Activated T-helper 2 cell treated with anti-CD3 and anti-CD28 coated beads, Interferon-gamma antibody, Interleukin-2, Interleukin-4, amounts not matched to agents 10 μg/mL and 5 μg/mL and 100 μg/mL, durations not matched to agents 14 hours and 24 hours and 36 hours (primary cell): Measurements from ENCODE around the gene C19orf53. TPM values are rescaled to one million over a fixed set of nuclear protein-coding genes. Genes with fewer than 3 reads are reported as not detected.
"Not testable (repeated sequence)": the region's sequence is repeated elsewhere in the genome, so short reads cannot be mapped to it uniquely, and the experiment has no call there.

Experiments
- DNase-seq: peaks from one replicate; pipeline ENCODE4 v3.0.0; 2021; ENCODE audit warnings: low spot score
- H3K27ac Mint-ChIP-seq: one replicate; pipeline ENCODE4 v1.8.0; 2021; ENCODE audit warnings: mixed read lengths
- H3K27me3 Mint-ChIP-seq: one replicate; pipeline ENCODE4 v1.8.0; 2021; ENCODE audit warnings: low read depth, mixed read lengths
- H3K36me3 Mint-ChIP-seq: one replicate; pipeline ENCODE4 v1.8.0; 2021; ENCODE audit warnings: low read depth, mixed read lengths
- H3K4me1 Mint-ChIP-seq: one replicate; pipeline ENCODE4 v1.8.0; 2021; ENCODE audit warnings: low read depth, mixed read lengths
- H3K4me3 Mint-ChIP-seq: one replicate; pipeline ENCODE4 v1.8.0; 2021; ENCODE audit warnings: low read depth, mild to moderate bottlenecking, moderate library complexity, mixed read lengths
- H3K9me3 Mint-ChIP-seq: one replicate; pipeline ENCODE4 v1.8.0; 2021; ENCODE audit warnings: mixed read lengths
- intact Hi-C: fragments of 100-400 bp; cut with micrococcal nuclease; formaldehyde crosslinking; loops from one replicate; pipeline ENCODE4 v1.15.1; 2023
- total RNA-seq: library from RNA; stranded (reverse); gene quantifications from 2 replicates; pipeline ENCODE4 v1.2.3, GENCODE V29; 2022

Gene C19orf53
- total RNA-seq, 1 donor from 2014 or later, result 137 TPM

DNA sequence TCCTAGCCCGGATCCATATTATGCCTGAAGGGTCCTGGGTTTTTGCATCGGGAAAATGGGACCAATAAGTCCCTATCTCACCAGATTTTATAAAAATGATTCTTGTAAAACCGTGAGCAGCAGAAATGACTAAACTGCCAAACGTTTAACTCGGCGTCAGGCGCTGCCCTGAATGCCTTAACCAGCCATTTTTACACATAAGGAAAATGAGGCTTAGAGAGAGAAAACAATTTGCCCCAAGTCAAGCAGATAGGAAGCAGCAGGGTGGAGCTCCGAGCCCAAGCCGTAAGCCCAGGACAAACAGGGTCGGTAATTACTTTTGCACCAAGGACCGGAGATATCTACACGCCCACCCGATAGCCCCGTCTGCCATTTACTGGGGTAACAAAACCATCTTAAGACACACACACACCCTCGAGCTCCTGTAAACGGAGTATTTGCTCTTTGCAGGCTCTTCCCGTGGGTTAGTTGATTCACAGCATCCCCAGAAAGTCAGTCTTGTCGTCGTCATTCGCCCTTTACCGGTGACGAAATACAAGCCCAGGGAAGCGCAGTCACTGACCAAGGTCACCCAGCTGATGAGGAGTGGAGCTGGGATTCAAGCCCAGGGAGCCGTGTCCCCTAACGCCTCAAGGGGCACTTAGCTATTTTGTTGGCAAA, 26.0 kb upstream of the C19orf53 start:
- peak overlapping the region; percentile 85 for H3K27ac Mint-ChIP-seq
- DNase-seq, result no peak
- H3K27me3 Mint-ChIP-seq, result no peaks in the 10 kb centered on the region
- H3K36me3 Mint-ChIP-seq, result peaks cover 14% of the 10 kb centered on the region
- H3K9me3 Mint-ChIP-seq, result no peaks in the 10 kb centered on the region
- intact Hi-C loops, result loop anchor here (5.0 kb wide), 1 partner anchor 541 kb away; no protein-coding TSS in a partner anchor
- H3K4me1 Mint-ChIP-seq, result peaks cover 11% of the 10 kb centered on the region
- peak overlapping the region; percentile 87 for H3K4me3 Mint-ChIP-seq

DNA sequence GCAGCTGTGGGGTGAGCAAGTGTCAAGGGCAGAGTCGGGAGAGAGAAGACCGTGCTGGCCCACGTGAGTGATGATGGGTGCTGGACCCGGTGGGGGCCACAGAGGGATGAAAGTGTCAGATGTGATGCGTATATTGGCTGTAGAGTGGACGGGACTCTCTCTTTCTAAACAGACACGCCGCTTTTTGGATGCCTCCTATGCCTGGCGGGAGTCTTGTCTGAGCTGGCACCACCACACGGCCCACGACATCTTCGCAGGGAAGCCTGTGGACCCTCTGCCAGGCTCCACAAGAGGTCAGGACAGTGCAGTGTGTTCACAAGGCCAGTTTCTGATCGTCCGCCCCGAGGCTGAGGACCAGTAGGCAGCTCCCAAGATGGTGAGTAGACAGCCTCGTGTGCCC, 22.8 kb upstream of the C19orf53 start:
- peaks cover 32% of the 10 kb centered on the region for H3K36me3 Mint-ChIP-seq
- no peaks in the 10 kb centered on the region for H3K9me3 Mint-ChIP-seq
- H3K27ac Mint-ChIP-seq, result no peak overlapping the region
- intact Hi-C loops, result no loop called here
- H3K4me1 Mint-ChIP-seq, result peaks cover 11% of the 10 kb centered on the region
- no peak overlapping the region for H3K4me3 Mint-ChIP-seq
- no peaks in the 10 kb centered on the region for H3K27me3 Mint-ChIP-seq
- no peak for DNase-seq

DNA sequence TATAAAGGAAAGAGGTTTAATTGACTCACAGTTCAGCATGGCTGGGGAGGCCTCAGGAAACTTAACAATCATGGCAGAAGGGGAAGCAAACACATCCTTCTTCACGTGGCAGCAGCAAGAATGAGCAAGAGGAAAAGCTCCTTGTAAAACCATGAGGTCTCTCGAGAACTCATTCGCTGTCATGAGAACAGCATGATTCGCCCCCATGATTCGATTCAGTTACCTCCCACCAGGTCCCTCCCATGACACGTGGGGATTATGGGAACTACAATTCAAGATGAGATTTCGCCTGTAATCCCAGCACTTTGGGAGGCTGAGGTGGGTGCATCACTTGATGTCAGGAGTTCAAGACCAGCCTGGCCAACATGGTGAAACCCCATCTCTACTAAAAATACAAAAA, 20.6 kb upstream of the C19orf53 start:
- H3K36me3 Mint-ChIP-seq, result peaks cover 51% of the 10 kb centered on the region
- H3K4me1 Mint-ChIP-seq, H3K9me3 Mint-ChIP-seq, intact Hi-C loops, H3K27ac Mint-ChIP-seq, DNase-seq, H3K4me3 Mint-ChIP-seq, H3K27me3 Mint-ChIP-seq: not testable (repeated sequence)

DNA sequence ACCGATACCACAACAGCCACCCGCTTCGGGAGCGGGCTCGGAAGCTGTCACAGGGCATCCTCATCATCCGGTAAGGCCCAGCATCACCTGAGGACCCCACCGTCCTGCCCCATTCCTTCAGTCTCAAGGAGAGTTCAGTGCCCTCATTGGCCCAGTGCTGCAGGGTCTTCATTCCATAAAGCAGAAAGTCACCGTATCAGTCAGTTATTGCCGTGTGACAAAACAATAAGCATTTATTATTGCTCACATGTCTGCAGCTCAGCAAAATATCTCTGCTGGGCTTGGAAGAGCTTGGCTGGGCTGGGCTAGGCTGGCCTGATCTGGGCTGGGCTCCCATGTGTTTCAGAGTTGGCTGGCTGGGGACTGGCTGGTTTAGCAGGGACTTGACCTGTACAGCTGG, 18.0 kb upstream of the C19orf53 start:
- Mint-ChIP-seq H3K9me3 (no peaks in the 10 kb centered on the region), H3K27me3 (no peaks in the 10 kb centered on the region), H3K27ac (no peak overlapping the region), H3K4me1 (no peaks in the 10 kb centered on the region), H3K4me3 (no peak overlapping the region), H3K36me3 (peaks cover 57% of the 10 kb centered on the region)
- DNase-seq, result no peak
- intact Hi-C loops, result no loop called here

DNA sequence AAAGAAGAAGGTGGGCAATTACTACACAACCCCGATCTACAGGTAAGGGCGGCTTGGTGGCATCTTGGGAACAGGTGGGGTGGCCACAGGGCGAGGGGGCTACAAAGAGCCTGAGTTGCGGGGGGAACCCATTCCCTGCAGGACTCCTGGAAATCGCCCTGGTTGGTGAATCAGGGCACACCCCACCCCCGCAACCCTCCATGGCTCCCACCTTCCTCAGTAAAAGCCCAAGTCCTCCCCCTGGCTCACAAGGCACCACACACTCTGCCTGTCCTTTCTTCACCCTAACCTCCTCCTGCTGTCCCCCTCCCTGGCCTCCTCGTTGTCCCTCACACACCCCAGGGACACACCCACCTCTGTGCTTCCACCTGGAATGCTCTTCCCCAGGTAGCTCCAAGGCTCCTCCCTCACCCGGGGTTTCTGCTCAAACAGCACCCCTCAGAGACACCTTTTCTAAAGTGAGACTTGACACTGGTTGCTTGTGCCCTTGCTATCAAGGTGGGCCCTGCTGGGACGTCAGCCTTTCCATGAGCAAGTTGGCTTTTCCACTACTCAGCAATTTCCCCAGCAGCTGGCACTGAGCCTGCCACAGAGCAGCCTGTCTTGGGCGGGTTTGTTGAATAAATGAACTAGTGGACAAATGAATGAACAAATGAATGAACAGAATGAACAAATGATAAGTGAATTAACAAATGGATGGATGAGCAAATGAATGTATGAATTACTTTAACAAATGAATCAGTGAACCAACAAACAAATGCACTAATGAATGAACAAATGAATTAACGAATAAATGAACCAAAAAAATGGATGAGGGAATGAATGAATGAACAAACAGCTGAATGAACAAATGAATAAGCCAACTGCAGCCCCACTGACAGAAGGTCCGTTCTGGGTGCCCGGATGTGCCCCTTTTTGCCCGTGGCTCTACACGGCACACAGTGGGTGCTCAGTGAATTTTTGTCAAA, 16.2 kb upstream of the C19orf53 start:
- Mint-ChIP-seq H3K27ac (no peak overlapping the region), H3K4me1 (no peaks in the 10 kb centered on the region), H3K4me3 (no peak overlapping the region), H3K36me3 (peaks cover 65% of the 10 kb centered on the region), H3K9me3 (no peaks in the 10 kb centered on the region), H3K27me3 (no peaks in the 10 kb centered on the region)
- no peak for DNase-seq
- intact Hi-C loops, result no loop called here

DNA sequence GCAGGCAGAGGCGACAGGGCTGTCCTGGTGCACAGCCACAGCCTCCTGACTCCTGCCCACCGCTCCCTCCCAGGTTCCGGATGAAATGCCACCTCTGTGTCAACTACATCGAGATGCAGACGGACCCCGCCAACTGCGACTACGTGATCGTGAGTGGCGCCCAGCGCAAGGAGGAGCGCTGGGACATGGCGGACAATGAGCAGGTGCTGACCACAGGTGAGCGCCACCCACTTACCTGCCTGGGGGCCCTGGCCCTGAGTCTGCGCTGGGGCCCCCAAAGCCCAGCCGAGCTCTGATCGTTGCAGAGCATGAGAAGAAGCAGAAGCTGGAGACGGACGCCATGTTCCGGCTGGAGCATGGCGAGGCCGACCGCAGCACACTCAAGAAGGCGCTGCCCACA, 15.5 kb upstream of the C19orf53 start:
- Mint-ChIP-seq H3K4me3 (no peak overlapping the region), H3K9me3 (no peaks in the 10 kb centered on the region), H3K36me3 (peaks cover 64% of the 10 kb centered on the region), H3K4me1 (peaks cover 3% of the 10 kb centered on the region), H3K27ac (no peak overlapping the region), H3K27me3 (no peaks in the 10 kb centered on the region)
- intact Hi-C loops, result no loop called here
- no peak for DNase-seq

DNA sequence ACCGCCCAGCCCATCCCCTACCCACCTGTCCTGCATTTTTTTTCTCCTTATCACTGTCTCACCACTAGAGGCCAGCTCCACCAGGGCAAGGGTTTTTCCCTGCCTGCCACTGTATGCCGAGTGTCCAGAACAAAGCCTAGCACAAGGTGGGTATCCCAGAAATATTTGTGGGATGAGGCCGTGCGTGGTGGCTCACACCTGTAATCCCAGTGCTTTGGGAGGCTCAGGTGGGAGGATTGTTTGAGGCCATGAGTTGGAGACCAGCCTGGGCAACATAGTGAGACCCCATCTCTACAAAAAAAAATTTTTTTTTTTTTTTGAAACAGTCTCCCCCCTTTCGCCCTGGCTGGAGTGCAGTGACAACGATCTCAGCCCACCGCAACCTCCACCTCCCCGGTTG, 12.8 kb upstream of the C19orf53 start:
- DNase-seq, result no peak
- intact Hi-C loops, result no loop called here
- Mint-ChIP-seq H3K36me3 (peaks cover 58% of the 10 kb centered on the region), H3K27ac (no peak overlapping the region), H3K9me3 (no peaks in the 10 kb centered on the region), H3K4me3 (no peak overlapping the region), H3K27me3 (no peaks in the 10 kb centered on the region), H3K4me1 (peaks cover 16% of the 10 kb centered on the region)

DNA sequence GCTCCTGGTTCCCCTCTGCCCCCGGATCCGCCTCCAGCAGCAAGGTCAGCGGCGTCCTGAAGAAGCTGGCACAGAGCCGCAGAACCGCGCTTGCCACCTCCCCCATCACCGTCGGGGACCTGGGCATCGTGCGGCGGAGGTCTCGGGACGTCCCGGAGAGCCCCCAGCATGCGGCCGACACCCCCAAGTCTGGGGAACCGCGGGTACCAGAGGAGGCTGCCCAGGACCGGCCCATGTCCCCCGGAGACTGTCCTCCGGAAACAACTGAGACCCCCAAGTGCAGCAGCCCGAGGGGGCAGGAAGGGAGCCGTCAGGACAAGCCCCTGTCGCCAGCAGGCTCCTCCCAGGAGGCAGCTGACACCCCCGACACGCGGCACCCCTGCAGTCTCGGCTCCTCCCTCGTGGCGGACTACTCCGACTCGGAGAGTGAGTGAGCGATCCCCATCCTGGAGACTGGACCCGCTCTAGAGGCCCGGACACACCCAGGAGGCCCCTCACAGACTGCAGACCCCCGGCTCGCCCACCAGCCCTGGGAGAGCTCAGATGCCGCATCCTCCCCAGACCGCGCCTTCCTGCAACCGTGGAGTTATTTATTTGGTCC, 11.5 kb upstream of the C19orf53 start:
- peaks cover 16% of the 10 kb centered on the region for H3K4me1 Mint-ChIP-seq
- H3K36me3 Mint-ChIP-seq, result peaks cover 48% of the 10 kb centered on the region
- no peak overlapping the region for H3K4me3 Mint-ChIP-seq
- H3K27me3 Mint-ChIP-seq, result no peaks in the 10 kb centered on the region
- intact Hi-C loops, result no loop called here
- H3K27ac Mint-ChIP-seq, result no peak overlapping the region
- H3K9me3 Mint-ChIP-seq, result no peaks in the 10 kb centered on the region
- no peak for DNase-seq

DNA sequence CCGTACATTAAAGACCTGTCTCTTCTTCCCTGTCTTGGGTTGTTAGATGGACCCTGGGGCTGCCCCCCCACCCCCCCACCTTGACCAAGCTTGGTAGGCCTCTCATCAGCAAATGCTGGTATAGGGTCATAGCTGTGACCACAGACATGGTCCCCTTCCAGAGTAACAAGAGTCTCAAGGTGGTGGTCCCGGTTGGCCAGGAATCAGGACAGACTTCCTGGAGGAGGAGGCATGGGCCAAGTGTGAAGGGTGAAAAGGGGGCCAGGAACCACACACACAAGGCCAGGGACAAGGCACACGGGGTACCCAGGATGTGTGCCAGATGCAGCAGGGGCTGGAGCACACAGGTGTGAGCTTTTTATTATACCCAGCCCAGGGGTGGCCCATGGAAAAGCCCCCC, 11.0 kb upstream of the C19orf53 start:
- H3K4me1 Mint-ChIP-seq, result peaks cover 16% of the 10 kb centered on the region
- intact Hi-C loops, result no loop called here
- H3K27ac Mint-ChIP-seq, result peak overlapping the region; percentile 43
- no peaks in the 10 kb centered on the region for H3K9me3 Mint-ChIP-seq
- no peak for DNase-seq
- H3K27me3 Mint-ChIP-seq, result no peaks in the 10 kb centered on the region
- H3K4me3 Mint-ChIP-seq, result peak overlapping the region; percentile 87
- peaks cover 46% of the 10 kb centered on the region for H3K36me3 Mint-ChIP-seq

DNA sequence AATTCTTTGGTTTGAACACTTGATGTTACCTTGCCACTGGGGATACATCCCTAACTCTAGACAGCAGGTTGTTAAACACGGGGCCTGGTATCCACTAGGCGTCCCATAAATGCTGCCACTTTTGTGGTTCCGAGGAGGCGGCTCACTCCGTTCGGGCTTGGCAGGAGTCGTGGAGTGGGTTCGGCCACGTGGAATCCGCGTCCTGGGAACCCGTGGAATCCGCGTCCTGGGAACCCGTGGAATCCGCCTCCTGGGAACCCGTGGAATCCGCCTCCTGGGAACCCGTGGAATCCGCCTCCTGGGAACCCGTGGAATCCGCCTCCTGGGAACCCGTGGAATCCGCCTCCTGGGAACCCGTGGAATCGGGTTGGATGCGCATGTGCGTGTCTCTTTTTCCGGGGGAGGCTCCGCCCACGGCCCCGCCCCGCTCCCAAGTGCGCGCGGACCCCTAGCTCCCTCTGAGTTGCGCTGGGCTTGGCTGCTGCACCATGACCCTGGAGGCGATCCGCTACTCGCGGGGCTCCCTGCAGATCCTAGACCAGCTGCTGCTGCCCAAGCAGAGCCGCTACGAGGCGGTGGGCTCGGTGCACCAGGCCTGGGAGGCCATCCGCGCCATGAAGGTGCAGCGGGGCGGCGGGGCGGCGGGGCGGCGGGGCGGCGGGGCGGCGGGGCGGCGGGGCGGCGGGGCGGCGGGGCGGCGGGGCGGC, 10.0 kb upstream of the C19orf53 start, which contains the start of gene MRI1:
MRI1 (plus strand) TSS at position 422 of the 707 bp plus-strand sequence; CDS start at position 489, 67 bp downstream.
- DNase-seq, result peak; percentile 39
- intact Hi-C loops, result no loop called here
- Mint-ChIP-seq H3K9me3 (no peaks in the 10 kb centered on the region), H3K27ac (peak within 1 kb of the TSS; percentile 87), H3K27me3 (no peaks in the 10 kb centered on the region), H3K4me1 (peaks cover 16% of the 10 kb centered on the region), H3K4me3 (peak within 1 kb of the TSS; percentile 94), H3K36me3 (peaks cover 41% of the 10 kb centered on the region)

DNA sequence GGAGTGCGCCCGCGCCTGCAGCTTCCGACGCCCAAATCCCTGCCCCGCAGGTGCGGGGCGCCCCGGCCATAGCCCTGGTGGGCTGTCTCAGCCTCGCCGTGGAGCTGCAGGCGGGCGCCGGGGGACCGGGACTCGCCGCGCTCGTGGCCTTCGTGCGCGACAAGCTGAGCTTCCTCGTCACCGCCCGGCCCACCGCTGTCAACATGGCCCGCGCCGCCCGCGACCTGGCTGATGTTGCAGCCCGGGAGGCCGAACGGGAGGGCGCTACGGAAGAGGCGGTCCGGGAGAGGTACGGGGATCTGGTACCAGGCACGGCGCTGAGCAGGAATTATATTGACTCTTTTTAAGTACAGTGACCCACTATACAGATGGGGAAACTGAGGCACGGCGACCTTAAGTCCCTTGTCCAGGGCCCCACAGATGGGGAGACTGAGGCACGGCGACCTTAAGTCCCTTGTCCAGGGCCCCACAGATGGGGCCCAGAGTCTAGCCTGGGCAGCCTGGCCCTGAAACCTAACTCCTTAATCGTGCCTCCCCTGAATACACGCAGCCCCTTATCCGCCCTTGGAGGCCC, 9.3 kb upstream of the C19orf53 start:
- Mint-ChIP-seq H3K27ac (peak overlapping the region; percentile 87), H3K4me3 (peak overlapping the region; percentile 94), H3K36me3 (peaks cover 39% of the 10 kb centered on the region), H3K27me3 (no peaks in the 10 kb centered on the region), H3K4me1 (peaks cover 16% of the 10 kb centered on the region), H3K9me3 (no peaks in the 10 kb centered on the region)
- intact Hi-C loops, result no loop called here
- DNase-seq, result peak; percentile 28
